HL-60/S4 treated with phorbol 12-myristate 13-acetate at 8.2 ng/mL for 4 days and 3 days (cell line): ENCODE results near the gene HLA-DPB1.

Source experiments
- in situ Hi-C: fragments of 300-500 bp; cut with MboI; formaldehyde crosslinking; loops from 2 replicates; pipeline ENCODE4 v1.15.0; 2022; ENCODE audit warnings: low sequenced_read_pairs

HLA-DPB1 gene

DNA sequence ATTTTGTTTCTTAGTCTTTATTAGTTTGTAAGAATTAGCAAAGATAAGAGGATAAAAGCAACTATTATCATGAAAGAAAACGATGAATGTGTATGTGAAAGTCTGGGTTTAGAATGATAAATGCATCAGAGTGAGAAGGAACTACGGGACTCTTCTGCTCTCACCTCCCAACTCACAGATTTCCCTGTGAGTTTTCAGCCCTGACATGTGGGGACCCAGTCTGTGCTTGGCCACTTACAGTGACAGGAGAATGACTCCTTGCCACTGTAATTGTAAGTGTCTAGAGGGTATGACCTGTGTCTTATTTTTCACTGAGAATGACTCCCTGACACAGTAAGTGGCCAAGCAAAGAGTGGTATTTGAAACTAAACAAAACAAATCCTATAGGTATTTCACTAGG lies 4.9 kb upstream of the HLA-DPB1 start:
- in situ Hi-C loops, result no loop called here

DNA sequence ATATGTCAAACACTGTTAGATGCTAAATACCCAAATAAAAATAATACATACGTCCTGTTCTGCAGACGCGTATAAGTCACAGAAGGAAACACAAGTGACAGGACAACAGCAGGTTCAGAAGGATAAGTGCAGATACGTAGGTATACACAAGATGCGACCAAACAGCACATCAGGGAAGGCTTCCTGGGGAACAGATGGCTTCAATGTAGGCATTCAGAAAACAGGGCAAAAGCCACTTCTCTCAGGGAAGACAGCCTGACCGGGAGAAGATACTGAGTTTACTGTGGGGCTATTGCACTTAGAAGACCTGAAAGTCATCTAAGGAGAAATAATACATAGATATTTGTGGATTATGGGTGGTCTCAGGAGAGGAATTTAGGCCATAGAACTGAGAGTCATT lies 4.2 kb upstream of the HLA-DPB1 start:
- in situ Hi-C loops, result no loop called here

DNA sequence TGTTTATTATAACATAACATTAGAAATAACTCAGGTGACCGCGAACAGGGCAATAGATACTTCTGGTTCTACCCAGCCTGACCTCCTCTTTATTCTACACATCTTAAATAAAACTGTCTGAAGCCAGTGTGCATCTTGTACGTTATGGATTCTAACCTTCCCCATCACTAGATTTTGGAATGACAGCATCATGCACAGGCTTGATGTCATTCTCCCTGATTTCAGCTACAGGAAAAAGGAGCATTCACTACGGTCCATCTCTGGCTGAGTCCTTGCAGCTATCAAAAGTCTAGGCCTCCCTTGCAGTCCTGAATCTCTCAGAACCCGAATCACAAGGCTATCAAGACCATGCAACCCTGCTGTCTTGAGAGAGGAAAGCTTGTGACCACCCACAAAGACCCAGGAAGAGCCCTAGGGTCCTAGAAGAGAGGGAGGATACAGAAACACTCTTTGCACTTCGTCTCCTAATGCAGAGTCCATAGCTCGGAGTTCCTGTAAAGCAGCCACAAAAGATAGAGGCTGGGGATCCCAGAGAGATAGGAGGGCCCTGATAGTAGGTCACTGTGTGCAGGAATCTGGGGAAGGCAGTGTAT lies 3.2 kb upstream of the HLA-DPB1 start:
- in situ Hi-C loops, result no loop called here

DNA sequence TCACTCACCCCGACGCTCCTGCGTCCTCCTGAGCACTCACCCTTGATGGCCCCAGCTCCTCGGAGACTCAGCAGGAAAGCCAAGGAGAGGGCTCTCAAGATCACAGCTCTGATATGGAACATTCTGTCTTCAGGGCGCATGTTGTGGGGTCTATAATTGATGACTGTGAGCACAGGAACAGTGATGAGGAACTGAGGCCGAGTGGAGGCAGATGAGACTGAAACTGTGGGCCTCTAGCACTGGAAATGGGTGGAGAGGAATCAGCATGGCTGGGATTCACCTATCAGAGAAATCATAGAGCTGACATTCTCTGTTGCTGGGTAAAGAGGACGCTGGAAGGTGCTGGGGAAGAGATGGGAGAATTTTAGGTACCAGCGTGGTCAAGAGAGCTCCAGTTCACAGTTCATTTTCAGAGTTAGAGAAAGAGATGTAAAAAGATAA lies 2.3 kb upstream of the HLA-DPB1 start, which contains the start of gene HLA-DPA1:
Gene HLA-DPA1, minus strand, starts transcription at position 219 of the 441 bp plus-strand sequence.
- in situ Hi-C loops, result no loop called here

DNA sequence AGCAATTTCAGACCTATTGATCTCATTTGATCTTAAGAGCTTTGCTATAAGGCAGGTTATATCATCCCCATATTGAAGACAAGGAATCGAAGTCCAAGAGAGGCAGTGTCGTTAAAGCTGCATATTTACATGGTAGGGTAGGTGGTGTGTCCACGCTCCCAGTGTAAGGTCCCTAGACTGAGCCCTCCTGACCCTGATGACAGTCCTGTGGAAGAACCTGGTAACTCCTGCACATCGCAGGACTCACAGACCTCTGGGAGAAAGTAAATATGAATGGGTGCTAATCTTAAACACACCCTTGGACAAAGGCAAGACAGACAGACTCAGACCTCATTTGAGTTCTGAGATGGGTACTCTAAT lies 602 bp upstream of the HLA-DPB1 start:
- in situ Hi-C loops, result no loop called here

DNA sequence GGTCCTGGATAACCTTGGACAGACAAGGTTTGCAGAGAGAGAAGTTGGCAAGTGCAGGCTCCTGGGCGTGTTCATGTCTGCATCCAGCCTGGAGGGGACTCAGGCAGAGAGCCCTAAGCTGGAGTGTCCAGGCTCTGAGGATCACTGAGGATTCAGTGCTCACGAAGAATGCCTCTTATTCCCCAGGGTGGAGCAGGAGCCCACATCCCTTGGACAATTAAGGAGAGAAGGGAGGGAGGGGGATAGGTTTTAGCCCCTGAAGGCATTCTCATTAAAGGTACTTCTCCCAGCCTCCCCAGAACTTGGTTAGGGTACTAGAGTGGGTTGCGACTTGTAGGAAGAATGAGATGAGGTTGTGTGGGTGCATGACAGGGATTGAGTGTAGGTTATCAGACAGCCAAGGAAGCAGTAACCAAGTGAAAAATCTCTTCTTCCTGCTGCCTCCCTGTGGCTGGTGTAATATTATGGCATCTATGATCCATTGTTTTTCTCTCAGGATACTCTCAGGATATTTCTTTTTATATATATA lies 680 bp downstream of the HLA-DPB1 start:
- in situ Hi-C loops, result no loop called here

DNA sequence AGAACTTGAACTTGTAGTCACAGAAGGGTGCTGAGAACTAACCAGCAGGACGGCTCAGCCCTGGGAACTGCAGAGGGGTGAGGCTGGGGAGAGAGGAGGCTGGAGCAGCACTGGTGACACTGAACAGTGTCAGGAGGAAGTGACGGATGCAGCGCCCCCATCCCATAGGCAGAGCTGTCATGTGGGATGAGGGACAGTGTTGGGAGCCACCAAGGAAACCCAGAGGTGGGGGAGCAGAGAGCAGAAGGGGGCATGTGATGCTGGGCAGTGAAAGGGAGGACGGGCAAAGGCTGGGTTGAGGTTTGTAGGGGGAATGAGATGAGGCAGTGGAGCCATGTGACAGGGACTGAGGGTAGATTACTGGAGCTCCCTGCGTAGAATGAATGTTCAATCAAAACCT lies 2.1 kb downstream of the HLA-DPB1 start:
- in situ Hi-C loops, result no loop called here

DNA sequence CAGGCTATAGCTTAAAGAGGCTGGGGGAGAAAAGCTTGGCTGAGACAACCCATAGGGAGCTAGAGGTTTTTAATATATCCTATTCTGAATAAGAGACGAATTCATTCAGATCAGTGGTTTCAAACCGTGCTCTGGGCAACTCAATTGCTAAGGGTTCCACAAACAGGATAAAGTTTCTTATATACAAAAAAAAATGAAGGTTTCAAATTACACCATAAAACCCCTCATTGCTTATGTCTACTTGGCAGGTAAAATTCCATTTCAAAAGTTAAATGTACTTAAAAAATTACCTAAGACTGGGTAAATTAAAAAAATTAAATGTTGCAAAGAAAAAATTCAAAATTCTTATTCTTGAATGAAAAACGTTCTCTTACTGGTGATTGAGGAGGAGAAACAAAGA lies 2.7 kb downstream of the HLA-DPB1 start:
- in situ Hi-C loops, result no loop called here

DNA sequence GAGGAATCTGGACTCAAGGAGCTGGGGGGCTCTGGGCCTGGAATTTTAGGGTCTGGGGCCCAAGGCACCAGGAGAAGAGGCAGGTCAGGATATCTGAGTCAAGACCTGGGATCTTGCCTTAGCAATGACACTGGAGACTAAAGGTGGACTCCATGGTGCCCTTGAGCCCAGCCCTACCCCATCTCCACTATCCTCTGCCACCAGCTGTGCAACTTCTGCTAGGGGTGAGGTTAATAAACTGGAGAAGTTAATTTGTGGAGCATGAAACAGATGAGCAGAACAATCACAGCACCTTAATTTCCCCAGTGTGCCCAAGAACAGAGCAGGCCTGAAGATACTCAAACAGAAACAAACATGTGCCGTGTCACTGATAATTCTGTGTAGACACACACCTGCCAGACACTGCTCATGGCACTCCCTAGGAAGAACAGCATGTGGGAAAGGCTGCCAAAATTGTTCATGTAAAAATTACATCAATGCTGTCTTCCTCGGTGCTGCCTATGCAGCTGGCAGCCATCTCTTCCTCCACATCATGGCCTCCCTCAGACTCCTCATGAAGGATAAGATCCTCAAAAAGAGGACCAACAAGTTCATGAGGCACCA lies 3.2 kb downstream of the HLA-DPB1 start:
- in situ Hi-C loops, result no loop called here

DNA sequence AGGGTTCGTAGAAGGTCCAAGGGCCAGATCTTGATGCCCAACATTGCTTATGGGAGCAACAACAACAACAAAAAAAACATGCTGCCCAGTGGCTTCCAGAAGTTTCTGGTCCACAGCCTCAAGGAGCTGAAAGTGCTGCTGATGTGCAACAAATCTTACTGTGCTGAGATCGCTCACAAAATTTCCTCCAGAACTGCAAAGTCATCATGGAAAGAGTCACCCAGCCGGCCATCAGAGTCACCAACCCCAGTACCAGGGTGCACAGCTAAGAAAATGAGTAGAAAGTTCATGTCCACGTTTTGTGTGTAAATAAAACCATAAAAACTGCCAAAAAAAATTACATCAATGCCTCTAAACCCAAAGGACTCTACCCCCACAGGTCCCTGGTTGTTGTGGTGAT lies 3.8 kb downstream of the HLA-DPB1 start:
- in situ Hi-C loops, result no loop called here

DNA sequence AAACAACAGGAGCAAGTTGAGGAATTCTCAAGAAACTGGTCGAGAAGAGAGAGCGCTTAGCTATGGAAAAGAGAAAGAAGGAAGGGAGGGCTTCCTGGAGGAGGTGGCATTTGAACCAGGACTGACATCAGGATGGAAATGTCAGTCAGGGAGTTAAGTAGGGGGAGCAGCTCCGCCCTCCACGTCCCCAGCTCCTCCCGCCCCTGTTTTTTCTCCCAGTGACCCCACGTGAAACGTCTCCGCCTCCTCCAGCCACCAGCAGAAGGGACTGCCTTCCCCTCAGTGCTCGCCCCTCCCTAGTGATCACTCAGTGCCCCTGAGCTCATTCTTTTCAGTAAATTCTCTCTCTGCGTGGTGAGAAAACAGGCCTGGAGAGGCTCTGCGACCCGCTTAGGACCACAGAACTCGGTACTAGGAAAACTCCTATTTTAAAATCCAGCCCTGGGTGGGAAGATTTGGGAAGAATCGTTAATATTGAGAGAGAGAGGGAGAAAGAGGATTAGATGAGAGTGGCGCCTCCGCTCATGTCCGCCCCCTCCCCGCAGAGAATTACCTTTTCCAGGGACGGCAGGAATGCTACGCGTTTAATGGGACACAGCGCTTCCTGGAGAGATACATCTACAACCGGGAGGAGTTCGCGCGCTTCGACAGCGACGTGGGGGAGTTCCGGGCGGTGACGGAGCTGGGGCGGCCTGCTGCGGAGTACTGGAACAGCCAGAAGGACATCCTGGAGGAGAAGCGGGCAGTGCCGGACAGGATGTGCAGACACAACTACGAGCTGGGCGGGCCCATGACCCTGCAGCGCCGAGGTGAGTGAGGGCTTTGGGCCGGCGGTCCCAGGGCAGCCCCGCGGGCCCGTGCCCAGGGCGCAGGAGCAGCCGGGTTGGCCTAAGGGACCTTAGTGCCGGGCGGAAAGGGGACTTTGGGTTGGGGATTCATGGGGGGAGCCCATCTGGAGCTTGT lies 4.6 kb downstream of the HLA-DPB1 start:
- in situ Hi-C loops, result no loop called here

DNA sequence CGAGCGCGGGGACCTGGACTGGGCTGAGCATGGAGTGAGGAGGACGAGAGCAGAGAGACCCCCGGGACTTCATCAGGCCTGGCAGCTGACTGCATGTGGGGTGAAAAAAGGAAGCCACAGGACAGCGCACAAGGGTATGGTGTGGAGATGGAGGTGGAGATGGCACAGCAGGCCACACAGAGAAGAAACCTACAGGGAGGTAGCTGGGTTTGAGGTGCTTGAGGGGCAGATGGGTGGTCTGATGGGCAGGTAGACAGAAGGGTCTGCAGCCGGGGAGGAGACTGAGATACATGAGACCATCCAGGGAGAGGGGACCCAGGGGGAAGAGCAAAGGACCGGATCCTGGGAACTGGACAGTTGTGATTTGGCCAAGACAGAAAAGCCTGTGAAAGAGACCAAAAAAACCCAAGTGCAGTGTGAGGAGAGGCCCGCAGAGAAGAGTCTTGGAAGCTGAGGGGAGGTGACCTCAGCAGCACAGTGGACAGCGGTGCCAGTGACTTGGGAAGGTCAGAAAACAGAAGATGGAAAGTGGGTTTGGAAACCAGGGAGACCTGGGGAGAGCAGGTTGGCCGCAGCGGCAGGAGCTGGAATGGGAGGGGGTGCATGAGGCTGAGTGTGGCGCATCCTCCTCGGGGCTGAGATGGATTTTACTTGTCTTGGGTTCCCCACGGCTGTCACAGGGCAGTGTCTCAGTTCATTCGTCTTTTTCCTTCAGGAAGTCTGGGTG lies 5.5 kb downstream of the HLA-DPB1 start:
- in situ Hi-C loops, result no loop called here

DNA sequence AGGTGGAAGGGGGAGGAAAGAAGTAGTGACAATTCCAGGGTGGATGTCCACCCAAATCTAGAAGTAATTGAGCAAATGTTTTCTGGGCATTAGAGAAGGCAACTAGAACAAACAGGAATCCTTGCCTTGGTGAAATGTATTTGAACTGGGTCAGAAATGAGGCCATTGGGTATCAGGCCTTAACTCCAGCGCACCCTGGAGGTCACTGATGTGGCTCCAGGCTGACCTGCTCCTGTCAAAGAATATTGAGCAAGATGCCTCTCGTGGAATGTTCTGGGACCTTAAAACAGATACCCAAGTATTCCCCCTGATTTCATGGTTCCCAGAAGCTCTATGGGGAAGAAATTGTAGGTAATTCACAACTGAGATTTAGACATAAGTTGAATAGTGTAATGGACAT lies 6.9 kb downstream of the HLA-DPB1 start:
- in situ Hi-C loops, result no loop called here

DNA sequence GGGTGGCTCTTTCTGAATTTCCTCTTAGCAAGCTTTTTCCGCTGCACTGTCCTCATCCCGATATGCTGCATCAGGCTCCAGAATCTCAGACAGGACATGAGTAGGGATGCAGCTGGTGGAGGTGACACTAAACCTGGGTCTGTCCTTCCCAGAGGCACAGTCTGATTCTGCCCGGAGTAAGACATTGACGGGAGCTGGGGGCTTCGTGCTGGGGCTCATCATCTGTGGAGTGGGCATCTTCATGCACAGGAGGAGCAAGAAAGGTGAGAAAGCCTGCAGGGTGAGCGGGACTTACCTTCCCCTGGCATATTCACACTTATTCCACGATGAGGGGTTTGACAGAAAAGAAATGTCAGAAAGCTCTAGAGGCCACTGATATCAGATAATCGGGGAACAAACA lies 9.8 kb downstream of the HLA-DPB1 start:
- in situ Hi-C loops, result no loop called here

DNA sequence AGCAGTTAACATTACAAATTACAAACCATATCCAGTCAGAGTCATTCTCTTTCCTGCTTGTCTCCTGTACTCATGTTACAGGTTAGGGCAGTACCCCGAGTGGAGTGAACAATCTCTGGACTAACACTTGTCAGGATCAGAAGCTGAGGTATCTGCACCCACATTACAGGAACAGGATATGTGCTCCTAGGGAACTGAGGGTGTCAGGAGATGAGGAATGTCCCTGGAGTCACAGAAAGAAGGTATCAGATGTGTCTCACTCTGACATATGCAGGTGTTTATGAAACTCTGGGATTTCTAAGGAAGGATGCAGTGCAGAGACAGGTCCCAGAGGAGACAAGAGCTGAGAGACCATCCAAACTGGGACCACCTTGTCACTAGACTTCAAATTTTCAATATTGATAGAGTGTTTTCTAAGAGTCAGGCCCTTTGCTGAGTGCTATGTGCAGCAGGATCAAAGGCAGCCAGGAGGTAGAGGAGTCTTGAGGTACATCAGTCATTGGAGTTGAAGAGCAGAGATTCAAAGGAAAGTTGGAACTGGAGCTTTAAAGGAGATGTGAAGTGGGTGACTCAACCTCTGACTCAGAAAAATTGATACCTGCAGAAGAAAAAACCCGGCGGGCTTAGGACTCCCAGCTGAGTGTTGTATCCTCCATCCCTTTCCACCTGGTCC lies 12.6 kb downstream of the HLA-DPB1 start:
- in situ Hi-C loops, result no loop called here

DNA sequence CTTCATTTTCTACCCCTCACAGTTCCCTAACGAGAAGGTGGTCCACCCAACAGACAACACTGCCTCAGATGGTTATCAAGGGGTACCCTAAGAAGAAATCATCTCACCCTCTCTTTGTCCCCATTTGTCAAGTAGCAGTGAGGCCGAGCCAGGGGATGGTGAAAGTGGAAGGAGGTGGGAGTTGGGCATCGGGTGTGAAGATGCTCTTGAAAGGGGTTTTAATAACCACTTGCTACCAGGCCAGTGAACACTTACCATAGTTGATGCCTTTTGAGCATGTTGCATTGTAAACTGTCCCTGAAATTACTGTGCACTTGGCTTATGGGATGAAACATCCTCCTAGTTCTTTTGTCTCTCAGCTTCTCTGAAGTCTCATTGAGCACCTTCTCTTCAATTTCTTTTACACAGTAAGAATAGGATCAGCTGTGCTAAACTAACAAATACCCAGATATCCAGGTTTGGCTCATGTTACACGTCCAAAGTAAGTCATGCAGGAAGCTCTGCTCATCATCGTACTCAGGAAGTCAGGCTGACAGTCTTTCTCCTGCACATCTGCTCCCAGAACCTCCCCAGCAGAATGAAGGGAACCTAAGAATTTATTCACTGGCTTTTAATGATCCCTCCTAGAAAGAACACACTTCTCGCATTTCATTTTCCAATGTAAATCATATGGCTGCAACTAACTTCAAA lies 13.3 kb downstream of the HLA-DPB1 start:
- in situ Hi-C loops, result no loop called here

DNA sequence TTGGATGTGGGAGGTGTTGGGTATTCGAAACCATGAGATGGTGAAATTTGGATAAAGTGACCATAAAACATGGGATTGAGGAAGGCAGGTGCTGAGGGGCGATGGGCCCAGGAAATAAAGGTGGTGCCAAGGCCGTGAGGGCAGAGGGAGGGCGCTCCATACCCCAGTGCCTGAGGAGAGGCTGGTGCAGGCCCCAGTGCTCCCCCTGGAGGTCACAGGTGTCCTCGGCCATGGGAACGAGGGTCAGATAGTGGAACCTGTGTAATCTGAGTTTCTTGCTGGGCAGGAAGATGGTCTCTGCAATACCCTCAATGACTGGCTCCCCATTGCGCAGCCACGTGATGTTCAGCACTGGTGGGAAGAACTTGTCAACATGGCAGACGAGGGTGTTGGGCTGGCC lies 16.2 kb downstream of the HLA-DPB1 start:
- in situ Hi-C loops, result no loop called here

DNA sequence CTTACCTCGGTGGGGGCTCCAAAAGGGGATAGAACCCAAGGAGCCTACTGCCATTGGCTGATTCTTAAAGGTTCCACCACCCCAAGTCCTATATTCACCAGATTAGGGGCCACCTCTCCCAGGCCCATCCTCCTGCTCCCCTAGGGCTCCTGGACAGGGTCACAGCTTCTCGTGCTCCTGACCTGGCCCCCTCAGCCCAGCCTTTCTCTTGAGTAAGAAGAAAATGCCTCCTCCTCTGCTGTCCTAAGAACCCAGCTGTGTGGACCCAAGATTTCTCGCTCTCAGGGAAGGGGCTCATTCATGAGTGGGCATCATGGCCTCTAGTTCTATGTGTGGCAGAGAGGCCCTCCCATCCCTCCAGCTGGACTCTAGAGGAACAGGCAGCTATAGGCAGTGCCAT lies 16.6 kb downstream of the HLA-DPB1 start:
- in situ Hi-C loops, result no loop called here

DNA sequence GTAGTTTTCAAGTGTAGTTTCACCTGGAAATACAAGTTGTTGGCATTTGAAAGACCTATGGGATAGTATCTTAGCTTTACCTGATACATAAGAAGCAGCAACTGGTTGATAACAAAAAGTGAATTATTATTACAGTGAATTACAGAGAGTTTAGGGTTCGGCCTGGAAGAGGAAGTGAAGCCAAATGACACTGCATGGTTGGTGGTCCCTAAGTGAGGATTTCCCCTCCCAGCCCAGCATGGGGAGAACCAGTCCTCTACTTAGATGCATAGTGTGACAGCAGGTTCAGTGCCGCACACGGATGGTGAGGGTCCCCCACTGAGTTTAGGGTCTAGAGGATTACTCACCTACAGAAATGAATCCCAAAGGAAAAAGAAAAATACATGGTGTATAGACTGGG lies 18.1 kb downstream of the HLA-DPB1 start:
- in situ Hi-C loops, result no loop called here

DNA sequence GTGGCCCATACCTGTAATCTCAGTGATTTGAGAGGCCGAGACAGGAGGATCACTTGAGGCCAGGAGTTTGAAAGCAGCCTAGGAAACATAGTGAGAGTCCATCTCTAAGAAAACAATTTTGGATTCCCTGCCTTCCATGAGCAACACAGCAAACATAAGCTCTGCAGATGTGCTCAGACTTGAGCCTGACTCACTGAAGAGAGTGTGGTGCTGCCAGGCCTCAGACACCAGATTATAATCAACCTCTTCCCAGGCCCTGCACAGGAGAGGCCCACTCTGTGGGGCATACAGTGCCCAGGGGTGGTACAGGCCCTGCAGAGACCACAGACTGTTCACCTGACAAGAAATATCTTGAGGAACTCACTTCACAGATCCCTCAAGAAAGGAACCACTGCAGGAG lies 19.9 kb downstream of the HLA-DPB1 start:
- in situ Hi-C loops, result no loop called here
